Testis (tissue), 3 donors: ENCODE data around the gene AK9. TPM values are rescaled to one million over a fixed set of nuclear protein-coding genes. Genes with fewer than 3 reads are reported as not detected.

Experiments used
- DNase-seq: peaks from one replicate; pipeline ENCODE4 v3.0.0-alpha.2; 2019
- H3K27ac ChIP-seq, 2 donors: fragments of 200-600 bp; sonication (generic); one replicate each; pipeline ENCODE4 v1.5.1; 2019
- H3K27me3 ChIP-seq: fragments of 200-600 bp; sonication (generic); one replicate; pipeline ENCODE4 v1.5.1; 2019
- H3K36me3 ChIP-seq: fragments of 200-600 bp; sonication (generic); one replicate; pipeline ENCODE4 v1.5.1; 2017; ENCODE audit warnings: low read depth; ENCODE audit errors: missing control alignments
- H3K4me1 ChIP-seq: fragments of 200-600 bp; sonication (generic); one replicate; pipeline ENCODE4 v1.5.1; 2019
- H3K4me3 ChIP-seq, 2 donors: fragments of 200-600 bp; sonication (generic); one replicate each; pipeline ENCODE4 v1.5.1; 2017 to 2019
- H3K9me3 ChIP-seq: fragments of 200-600 bp; sonication (generic); one replicate; pipeline ENCODE4 v1.5.1; 2017
- POLR2A ChIP-seq: fragments of 450-650 bp; IDR thresholded peaks from one replicate; pipeline ENCODE4 v1.6.1; 2017; ENCODE audit warnings: antibody characterized with exemption, mild to moderate bottlenecking, moderate library complexity
- WGBS, 2 donors: methylation state at CpG; one replicate each; pipeline ENCODE4 v1.1.5; 2018; 5-methylcytosine and 5-hydroxymethylcytosine counted together
- intact Hi-C: fragments of 100-400 bp; cut with DNase I; formaldehyde crosslinking; loops from one replicate; pipeline ENCODE4 v1.15.1; 2023; ENCODE audit warnings: low total_unique reads
- polyA plus RNA-seq: library from polyadenylated mRNA; stranded (reverse); fragments of 350-450 nt; fragmentation: Illumina TruSeq; extraction: RNeasy Lipid Tissue Mini Kit (QIAGEN cat#74804); gene quantifications from one replicate; pipeline ENCODE4 v1.2.3, GENCODE V29; 2014; ENCODE audit warnings: low read depth, low replicate concordance; ENCODE audit not compliant: insufficient read depth
- total RNA-seq, 2 donors: library from RNA; depleted of rRNA; stranded (reverse); fragments of >200 nt; gene quantifications; one replicate each; pipeline ENCODE4 v1.2.3, GENCODE V29; 2016
- TF ChIP-seq, protein P1 (sequence below), 3 experiments: fragments of 450-650 bp in 2 of 3; fragments of 200-600 bp in 1 of 3; sonication (generic) in 1 of 3; IDR thresholded peaks; one replicate each; pipeline ENCODE4 v1.5.1; 2016 to 2019; ENCODE audit warnings: antibody characterized with exemption in 3 of 3, mild to moderate bottlenecking in 2 of 3, moderate library complexity in 1 of 3

The AK9 gene
- total and polyA plus RNA-seq, 3 donors from 2014 or later = 15.2 to 49.4 (median 33.6) TPM

DNA sequence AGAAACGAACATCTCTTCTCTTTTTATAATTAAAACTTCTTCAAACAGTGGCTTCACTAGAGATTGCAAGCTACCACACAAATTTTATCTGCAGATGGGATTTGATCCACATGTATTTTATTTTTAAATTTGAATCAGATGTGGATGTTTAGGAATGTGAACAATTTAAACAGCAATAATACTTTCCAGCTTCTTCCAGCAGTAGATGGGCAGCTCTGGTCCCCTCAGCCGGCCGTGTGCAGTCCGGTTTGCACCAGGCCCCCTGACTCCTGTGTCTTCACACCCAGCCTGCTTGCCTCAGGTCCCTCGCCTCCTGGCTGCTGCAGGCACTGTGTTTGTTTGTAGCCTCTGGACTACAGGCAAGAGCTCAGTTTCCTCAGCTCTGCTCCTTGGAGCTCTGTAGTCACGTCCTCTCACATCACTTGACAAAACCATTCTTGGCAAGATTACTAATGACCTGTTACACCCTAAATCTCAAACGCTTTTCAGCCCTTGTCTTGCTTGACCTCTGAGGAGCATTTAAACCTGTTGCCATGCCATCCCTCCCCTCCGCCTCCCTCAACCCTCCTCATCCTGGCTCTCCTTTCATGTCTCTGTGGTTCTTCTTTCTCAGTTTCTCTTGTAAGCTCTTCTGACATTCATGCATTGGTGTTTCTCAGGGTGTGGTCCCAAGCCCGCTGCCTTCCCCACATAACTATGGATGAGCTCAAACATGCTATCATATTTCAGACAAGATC is 194.8 kb downstream of the AK9 start:
- DNase-seq = no peak
- Histone ChIP-seq H3K36me3 (no peaks in the 10 kb centered on the region), H3K4me1 (peaks cover 5% of the 10 kb centered on the region), H3K27ac (no peak overlapping the region), H3K27me3 (no peaks in the 10 kb centered on the region), H3K9me3 (no peaks in the 10 kb centered on the region), H3K4me3 (no peak overlapping the region)
- intact Hi-C loops = no loop called here
- TF ChIP-seq, protein P1, sequence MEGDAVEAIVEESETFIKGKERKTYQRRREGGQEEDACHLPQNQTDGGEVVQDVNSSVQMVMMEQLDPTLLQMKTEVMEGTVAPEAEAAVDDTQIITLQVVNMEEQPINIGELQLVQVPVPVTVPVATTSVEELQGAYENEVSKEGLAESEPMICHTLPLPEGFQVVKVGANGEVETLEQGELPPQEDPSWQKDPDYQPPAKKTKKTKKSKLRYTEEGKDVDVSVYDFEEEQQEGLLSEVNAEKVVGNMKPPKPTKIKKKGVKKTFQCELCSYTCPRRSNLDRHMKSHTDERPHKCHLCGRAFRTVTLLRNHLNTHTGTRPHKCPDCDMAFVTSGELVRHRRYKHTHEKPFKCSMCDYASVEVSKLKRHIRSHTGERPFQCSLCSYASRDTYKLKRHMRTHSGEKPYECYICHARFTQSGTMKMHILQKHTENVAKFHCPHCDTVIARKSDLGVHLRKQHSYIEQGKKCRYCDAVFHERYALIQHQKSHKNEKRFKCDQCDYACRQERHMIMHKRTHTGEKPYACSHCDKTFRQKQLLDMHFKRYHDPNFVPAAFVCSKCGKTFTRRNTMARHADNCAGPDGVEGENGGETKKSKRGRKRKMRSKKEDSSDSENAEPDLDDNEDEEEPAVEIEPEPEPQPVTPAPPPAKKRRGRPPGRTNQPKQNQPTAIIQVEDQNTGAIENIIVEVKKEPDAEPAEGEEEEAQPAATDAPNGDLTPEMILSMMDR (IDR thresholded peaks at IDR 0.05) = no peak
- TF ChIP-seq POLR2A = no peak
- 87% methylated on average over 9 of the region's 9 CpGs for whole genome bisulfite sequencing, 2 donors

DNA sequence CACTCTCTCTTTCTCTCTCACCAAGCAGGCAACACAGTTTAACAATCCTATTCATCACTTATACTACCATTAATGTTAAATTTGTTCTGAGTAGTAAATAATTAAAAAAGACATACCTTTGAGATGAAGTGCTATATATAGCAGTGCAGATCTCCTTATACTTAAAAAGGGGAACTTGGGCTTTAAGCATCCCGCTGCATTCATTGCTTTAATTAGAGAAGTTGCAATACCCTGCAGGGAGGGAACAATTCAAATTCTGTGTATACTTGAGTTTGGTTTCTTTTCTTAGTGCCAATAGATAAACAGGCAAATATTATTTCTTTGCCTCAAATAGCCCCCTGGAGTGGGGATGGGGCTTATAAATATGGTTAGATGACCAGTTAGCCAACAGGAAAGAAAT is 197.1 kb downstream of the AK9 start:
- 91 to 92% methylated on average over 1 of the region's 1 CpG for WGBS, 2 donors
- Histone ChIP-seq H3K27me3 (no peaks in the 10 kb centered on the region), H3K27ac (no peak overlapping the region), H3K4me1 (peaks cover 5% of the 10 kb centered on the region), H3K4me3 (no peak overlapping the region), H3K36me3 (no peaks in the 10 kb centered on the region), H3K9me3 (no peaks in the 10 kb centered on the region)
- intact Hi-C loops = no loop called here
- no peak for DNase-seq
- TF ChIP-seq, protein P1 (IDR thresholded peaks at IDR 0.05) = no peak
- no peak for TF ChIP-seq POLR2A

DNA sequence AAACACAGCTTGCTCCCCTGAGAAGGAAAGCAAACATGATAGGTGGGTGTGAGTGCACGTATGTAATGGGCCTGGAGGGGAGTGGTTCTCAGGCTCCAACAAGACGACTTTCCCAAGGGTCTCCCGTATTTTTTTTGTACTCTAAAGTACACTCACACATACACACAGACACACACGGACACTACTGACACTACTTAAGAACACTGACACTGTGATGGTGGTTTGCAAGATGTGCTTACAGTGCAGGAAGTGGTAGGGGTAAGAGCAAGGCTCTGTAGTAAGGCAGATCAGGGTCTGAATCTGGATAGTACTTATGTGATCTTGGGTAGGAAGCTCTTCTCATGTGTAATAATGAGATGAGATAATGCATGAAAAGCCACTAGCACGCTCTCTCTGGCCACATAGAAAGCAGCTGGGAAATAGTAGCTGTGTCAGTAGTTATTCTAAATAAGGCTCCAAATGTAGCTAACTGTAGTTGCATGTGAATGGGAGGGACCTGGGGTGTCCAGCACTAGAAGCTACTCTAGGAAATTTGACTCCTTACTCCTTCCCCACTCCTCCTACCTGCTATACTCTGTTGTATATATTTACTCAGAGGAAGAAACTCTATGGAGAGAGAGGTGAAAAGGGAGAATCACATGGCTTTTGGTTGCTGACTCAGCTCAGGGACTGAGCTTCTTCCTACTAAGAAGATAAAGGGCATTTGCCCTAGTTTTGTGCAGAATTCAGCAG is 199.6 kb downstream of the AK9 start:
- TF ChIP-seq, protein P1 (IDR thresholded peaks at IDR 0.05) = no peak
- no peak for TF ChIP-seq POLR2A

DNA sequence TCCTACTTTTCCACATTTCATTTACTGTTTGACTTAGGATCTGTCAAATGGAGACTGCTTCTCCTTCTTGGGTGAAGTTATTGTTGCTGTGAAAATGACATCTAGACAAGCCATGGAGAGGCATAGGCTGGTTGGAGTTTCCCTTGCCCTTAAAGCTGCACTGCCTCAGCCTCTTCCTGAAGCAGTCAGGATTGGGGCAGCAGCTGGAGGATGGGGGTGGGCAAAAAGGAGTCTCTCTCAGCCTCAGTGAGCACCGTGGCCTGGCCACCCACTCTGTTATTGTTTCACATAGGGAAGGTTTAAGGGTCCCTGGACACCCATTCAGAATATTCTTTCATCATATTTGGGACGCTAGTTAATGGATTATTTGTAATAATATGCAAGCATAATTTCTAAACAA is 200.3 kb downstream of the AK9 start:
- no peaks in the 10 kb centered on the region for H3K27me3 ChIP-seq
- H3K27ac ChIP-seq = no peak overlapping the region
- TF ChIP-seq, protein P1 (IDR thresholded peaks at IDR 0.05) = no peak
- no peak for TF ChIP-seq POLR2A
- no peak overlapping the region for H3K4me3 ChIP-seq
- DNase-seq = no peak
- WGBS, 2 donors = 61 to 74% methylated on average over 2 of the region's 2 CpGs
- H3K9me3 ChIP-seq = no peaks in the 10 kb centered on the region
- intact Hi-C loops = no loop called here
- H3K4me1 ChIP-seq = peaks cover 5% of the 10 kb centered on the region
- H3K36me3 ChIP-seq = no peaks in the 10 kb centered on the region

More for the DNA sequence above, 199.6 kb downstream of the AK9 start:
- intact Hi-C loops = no loop called here
- H3K4me1 ChIP-seq = peaks cover 5% of the 10 kb centered on the region
- H3K27me3 ChIP-seq = no peaks in the 10 kb centered on the region
- no peaks in the 10 kb centered on the region for H3K9me3 ChIP-seq
- H3K36me3 ChIP-seq = no peaks in the 10 kb centered on the region
- DNase-seq = no peak
- whole genome bisulfite sequencing, 2 donors = 57 to 62% methylated on average over 5 of the region's 5 CpGs
- no peak overlapping the region for H3K4me3 ChIP-seq
- no peak overlapping the region for H3K27ac ChIP-seq
